ENCODE results near the gene PEMT.
"Not testable (repeated sequence)": the region's sequence is repeated elsewhere in the genome, so short reads cannot be mapped to it uniquely, and the experiment has no call there.

PEMT gene

DNA sequence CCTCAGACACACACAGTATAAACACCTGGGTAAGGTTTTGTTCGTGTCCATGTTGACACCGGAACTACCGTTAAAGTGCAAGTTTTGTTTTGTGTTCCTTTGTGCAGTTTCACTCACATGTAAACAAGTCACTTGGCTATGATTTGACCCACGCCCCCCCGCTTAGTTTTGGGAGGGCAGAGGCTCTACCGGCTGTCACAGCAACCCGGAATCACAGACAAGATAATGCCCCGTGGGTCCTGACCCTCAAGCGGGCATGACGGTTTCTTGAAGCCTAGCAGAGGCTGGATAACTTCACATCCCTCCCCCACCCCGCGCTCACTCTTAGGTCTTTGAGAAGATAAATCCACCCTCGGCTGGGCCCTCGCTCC is 97.0 kb downstream of the PEMT start:
- H3K9ac ChIP-seq (ENCODE audit: low read length) = peak overlapping the region; percentile 96
- H3K9me3 ChIP-seq (ENCODE audit: control insufficient read depth, low read length) = no peaks in the 10 kb centered on the region
- DNase-seq (ENCODE audit: low read depth) = peak; percentile 19
- peaks cover 24% of the 10 kb centered on the region for H3K4me1 ChIP-seq (ENCODE audit: control insufficient read depth, insufficient read depth, low read length)
- H3K36me3 ChIP-seq (ENCODE audit: control insufficient read depth, insufficient read depth, low read length, severe bottlenecking) = peaks cover 23% of the 10 kb centered on the region
- H3K4me3 ChIP-seq (ENCODE audit: low read length) = peak overlapping the region; percentile 95
- H3K27me3 ChIP-seq (replicated peaks; ENCODE audit: control insufficient read depth, insufficient read depth, low read length) = no peaks in the 10 kb centered on the region

DNA sequence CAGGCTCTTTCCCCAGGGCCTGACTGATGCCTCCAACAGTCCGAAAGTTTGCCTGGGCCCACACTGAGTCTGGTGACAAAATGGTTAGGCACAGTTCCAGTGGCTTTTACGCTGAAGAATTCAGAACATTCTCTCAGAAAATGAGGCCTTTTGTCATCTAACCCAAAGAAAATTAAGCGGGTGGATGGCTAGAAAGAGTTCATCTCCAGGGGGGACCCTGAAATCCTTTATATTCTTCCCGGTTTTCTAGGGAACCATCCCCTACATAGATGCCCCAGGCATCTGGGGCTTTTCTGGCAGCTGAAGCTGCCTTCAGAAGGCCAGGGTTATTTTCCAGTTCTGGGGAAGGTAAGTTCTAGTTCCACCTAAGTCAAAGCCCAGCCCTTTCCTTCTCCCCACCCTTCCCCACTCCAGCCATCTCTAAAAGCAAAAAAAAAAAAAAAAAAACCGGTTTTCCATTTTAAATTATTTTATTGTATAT is 97.5 kb downstream of the PEMT start:
- DNase-seq (ENCODE audit: low read depth) = no peak
- H3K4me3 ChIP-seq (ENCODE audit: low read length) = peak overlapping the region; percentile 95

DNA sequence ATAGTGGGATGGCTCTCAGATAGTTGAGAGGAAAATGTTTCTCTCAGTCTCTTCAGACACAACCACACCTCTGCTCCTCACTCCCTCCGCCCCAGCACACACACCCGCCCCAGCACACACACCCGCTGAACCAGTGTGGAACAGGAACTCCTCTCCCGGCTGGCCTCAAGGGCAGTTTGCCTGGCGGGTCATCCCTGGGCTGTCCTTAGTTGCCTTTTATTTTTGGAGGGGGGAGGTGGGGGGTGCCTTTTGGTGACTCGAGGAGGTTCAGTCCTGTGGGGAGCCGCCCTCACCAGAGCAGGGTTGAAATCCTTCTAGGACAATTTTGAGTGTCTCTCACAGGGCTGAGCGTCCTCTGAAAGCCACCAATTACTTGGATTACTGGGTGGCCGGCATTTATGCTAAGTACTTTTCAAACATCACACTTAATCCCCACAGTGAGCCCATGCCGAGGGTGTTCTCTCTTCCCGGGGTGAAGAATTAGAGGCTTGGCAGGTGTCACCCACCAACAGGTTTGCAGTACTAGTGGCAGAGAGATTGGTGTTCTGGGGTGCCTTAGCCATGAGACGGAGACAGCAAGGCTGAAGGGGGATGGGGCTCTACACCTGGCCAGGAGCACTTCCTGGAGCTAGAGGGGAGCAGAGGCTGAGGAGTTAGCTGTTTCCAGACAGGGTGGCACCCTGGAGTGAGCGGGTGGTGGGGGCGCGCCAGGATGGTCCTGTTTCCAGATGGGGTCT is 98.1 kb downstream of the PEMT start:
- Histone ChIP-seq H3K36me3 (ENCODE audit: control insufficient read depth, insufficient read depth, low read length, severe bottlenecking) (peaks cover 23% of the 10 kb centered on the region), H3K4me1 (ENCODE audit: control insufficient read depth, insufficient read depth, low read length) (peaks cover 24% of the 10 kb centered on the region), H3K27me3 (replicated peaks; ENCODE audit: control insufficient read depth, insufficient read depth, low read length) (no peaks in the 10 kb centered on the region), H3K9ac (ENCODE audit: low read length) (peak overlapping the region; percentile 96), H3K9me3 (ENCODE audit: control insufficient read depth, low read length) (no peaks in the 10 kb centered on the region), H3K4me3 (ENCODE audit: low read length) (peak overlapping the region; percentile 95)
- DNase-seq (ENCODE audit: low read depth) = no peak

More for the DNA sequence above, 97.5 kb downstream of the PEMT start:
- H3K27me3 ChIP-seq (replicated peaks; ENCODE audit: control insufficient read depth, insufficient read depth, low read length) = no peaks in the 10 kb centered on the region
- H3K4me1 ChIP-seq (ENCODE audit: control insufficient read depth, insufficient read depth, low read length) = peaks cover 24% of the 10 kb centered on the region
- no peaks in the 10 kb centered on the region for H3K9me3 ChIP-seq (ENCODE audit: control insufficient read depth, low read length)
- peaks cover 23% of the 10 kb centered on the region for H3K36me3 ChIP-seq (ENCODE audit: control insufficient read depth, insufficient read depth, low read length, severe bottlenecking)
- H3K9ac ChIP-seq (ENCODE audit: low read length) = peak overlapping the region; percentile 96

DNA sequence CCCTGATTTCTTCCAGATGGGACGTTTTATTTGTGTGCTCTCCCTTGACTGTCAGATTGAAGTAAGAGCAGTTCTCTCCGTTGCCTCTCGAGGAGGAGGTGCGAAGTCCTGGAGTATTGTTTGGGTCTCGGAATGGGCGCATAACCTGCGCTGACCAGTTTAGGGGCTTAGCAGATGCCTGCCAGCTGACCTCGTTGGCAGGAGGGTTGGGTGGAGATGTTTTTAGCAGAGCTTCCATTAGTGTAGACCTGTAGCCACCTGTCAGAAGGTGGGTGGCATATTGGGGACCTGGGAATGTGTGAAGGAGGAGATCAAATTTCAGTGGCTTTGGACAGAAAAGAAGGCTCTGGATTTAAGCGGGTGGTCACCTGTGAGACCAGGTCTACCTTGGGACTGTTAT is 98.9 kb downstream of the PEMT start:
- no peak for DNase-seq (ENCODE audit: low read depth)
- no peaks in the 10 kb centered on the region for H3K9me3 ChIP-seq (ENCODE audit: control insufficient read depth, low read length)
- peaks cover 30% of the 10 kb centered on the region for H3K36me3 ChIP-seq (ENCODE audit: control insufficient read depth, insufficient read depth, low read length, severe bottlenecking)
- no peaks in the 10 kb centered on the region for H3K27me3 ChIP-seq (replicated peaks; ENCODE audit: control insufficient read depth, insufficient read depth, low read length)
- peaks cover 23% of the 10 kb centered on the region for H3K4me1 ChIP-seq (ENCODE audit: control insufficient read depth, insufficient read depth, low read length)
- no peak overlapping the region for H3K4me3 ChIP-seq (ENCODE audit: low read length)
- H3K9ac ChIP-seq (ENCODE audit: low read length) = peak overlapping the region; percentile 96

DNA sequence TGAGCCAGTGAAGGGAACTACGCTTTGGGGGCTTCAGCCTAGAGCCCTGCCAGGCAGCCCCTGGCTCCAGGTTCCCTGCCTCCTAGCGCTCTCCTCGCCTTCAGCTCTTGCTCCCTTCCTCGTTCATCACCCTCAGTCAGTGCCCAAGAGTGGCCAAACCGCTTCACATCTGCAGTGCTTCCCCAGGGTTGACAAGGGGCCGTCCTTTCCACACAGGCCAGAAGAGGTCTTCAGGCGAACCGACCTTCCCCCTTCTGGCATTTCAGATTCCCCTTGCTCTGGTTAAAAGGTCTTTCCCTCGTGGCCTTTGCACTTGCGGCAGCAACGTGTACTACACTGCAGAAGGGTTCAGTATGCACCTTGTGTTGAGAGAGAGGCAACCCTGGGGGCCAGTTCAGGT is 99.4 kb downstream of the PEMT start:
- Histone ChIP-seq H3K4me1 (ENCODE audit: control insufficient read depth, insufficient read depth, low read length) (peaks cover 18% of the 10 kb centered on the region), H3K27me3 (replicated peaks; ENCODE audit: control insufficient read depth, insufficient read depth, low read length) (no peaks in the 10 kb centered on the region), H3K4me3 (ENCODE audit: low read length) (no peak overlapping the region), H3K9ac (ENCODE audit: low read length) (no peak overlapping the region), H3K9me3 (ENCODE audit: control insufficient read depth, low read length) (no peaks in the 10 kb centered on the region), H3K36me3 (ENCODE audit: control insufficient read depth, insufficient read depth, low read length, severe bottlenecking) (peaks cover 35% of the 10 kb centered on the region)
- DNase-seq (ENCODE audit: low read depth) = no peak

DNA sequence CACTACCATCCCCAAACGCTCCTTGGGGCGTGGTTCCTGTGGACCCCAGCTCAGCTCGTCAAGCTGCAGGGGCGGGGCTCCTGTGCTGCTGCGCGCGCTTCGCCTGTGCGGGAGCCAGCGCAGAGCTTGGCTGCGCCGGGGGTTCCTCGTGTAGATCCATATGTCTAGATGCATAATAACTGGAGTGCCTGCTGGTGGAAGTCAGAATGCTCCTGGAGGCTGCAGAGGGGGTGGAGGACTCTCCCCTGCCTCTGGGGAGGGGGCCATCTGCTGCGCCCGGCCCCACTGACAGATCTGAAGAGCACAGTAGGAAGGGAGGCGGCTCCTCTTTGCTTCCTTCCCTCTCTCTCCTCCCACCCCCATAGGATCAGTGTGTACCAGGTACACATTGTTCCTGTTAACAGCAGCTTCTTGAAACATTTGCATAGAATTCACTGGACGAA is 99.9 kb downstream of the PEMT start:
- no peaks in the 10 kb centered on the region for H3K9me3 ChIP-seq (ENCODE audit: control insufficient read depth, low read length)
- DNase-seq (ENCODE audit: low read depth) = no peak
- H3K4me3 ChIP-seq (ENCODE audit: low read length) = no peak overlapping the region
- no peaks in the 10 kb centered on the region for H3K27me3 ChIP-seq (replicated peaks; ENCODE audit: control insufficient read depth, insufficient read depth, low read length)
- H3K9ac ChIP-seq (ENCODE audit: low read length) = no peak overlapping the region
- peaks cover 16% of the 10 kb centered on the region for H3K4me1 ChIP-seq (ENCODE audit: control insufficient read depth, insufficient read depth, low read length)
- peaks cover 35% of the 10 kb centered on the region for H3K36me3 ChIP-seq (ENCODE audit: control insufficient read depth, insufficient read depth, low read length, severe bottlenecking)

DNA sequence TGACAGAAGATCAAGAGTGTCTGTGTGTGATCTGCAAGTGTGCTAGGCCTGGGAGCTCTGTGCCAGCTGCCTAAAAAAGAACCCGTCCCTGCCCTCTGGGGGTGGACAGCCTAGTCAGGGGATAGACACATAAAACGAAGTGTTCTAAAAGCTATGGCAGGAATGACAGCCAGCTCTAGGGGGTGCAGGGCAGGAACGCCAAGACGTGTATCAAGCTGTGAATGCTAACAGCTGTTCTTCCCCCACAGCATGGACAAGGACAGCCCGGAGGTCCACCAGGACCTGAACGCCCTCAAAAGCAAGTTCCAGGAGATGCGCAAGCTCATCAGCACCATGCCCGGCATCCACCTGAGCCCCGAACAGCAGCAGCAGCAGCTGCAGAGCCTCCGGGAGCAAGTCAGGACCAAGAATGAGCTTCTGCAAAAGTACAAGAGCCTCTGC is 100.5 kb downstream of the PEMT start:
- Histone ChIP-seq H3K9ac (ENCODE audit: low read length) (no peak overlapping the region), H3K4me3 (ENCODE audit: low read length) (no peak overlapping the region), H3K9me3 (ENCODE audit: control insufficient read depth, low read length) (no peaks in the 10 kb centered on the region), H3K4me1 (ENCODE audit: control insufficient read depth, insufficient read depth, low read length) (peaks cover 16% of the 10 kb centered on the region), H3K36me3 (ENCODE audit: control insufficient read depth, insufficient read depth, low read length, severe bottlenecking) (peaks cover 35% of the 10 kb centered on the region), H3K27me3 (replicated peaks; ENCODE audit: control insufficient read depth, insufficient read depth, low read length) (no peaks in the 10 kb centered on the region)
- no peak for DNase-seq (ENCODE audit: low read depth)

DNA sequence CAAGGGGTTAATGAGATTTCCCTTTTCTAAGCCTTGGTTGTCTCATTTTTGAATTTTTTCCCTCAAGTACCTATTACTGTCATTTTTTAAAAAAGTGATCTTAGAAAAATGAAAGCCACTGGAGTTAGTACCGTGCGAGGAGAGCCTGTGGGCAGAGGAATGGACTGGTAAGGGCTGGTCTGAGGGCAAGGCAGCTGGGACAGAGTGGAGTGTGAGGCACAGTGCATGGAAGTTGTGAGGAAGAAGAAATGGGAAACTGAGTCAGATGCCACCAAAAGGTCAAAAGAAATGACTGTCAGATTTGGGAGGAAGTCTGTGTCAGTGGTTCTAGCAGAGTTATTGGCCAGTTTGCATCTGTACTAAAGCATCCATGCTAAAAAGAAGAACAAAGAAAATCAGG is 103.5 kb downstream of the PEMT start:
- Histone ChIP-seq H3K9ac (ENCODE audit: low read length) (no peak overlapping the region), H3K27me3 (replicated peaks; ENCODE audit: control insufficient read depth, insufficient read depth, low read length) (no peaks in the 10 kb centered on the region), H3K4me1 (ENCODE audit: control insufficient read depth, insufficient read depth, low read length) (peaks cover 6% of the 10 kb centered on the region), H3K9me3 (ENCODE audit: control insufficient read depth, low read length) (no peaks in the 10 kb centered on the region), H3K4me3 (ENCODE audit: low read length) (no peak overlapping the region), H3K36me3 (ENCODE audit: control insufficient read depth, insufficient read depth, low read length, severe bottlenecking) (peaks cover 37% of the 10 kb centered on the region)
- no peak for DNase-seq (ENCODE audit: low read depth)

DNA sequence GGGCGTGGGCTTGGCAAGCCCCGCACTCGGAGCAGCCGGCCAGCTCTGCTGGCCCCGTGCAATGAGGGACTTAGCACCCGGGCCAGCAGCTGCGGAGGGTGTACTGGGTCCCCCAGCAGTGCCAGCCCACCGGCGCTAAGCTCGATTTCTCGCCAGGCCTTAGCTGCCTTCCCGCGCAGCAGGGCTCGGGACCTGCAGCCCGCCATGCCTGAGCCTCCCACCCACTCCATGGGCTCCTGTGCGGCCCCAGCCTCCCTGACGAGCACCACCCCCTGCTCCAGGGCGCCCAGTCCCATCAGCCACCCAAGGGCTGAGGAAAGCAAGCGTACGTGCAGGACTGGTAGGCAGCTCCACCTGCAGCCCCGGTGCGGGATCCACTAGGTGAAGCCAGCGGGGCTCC is 105.1 kb downstream of the PEMT start:
- not testable (repeated sequence) for DNase-seq (ENCODE audit: low read depth); H3K27me3 ChIP-seq (replicated peaks; ENCODE audit: control insufficient read depth, insufficient read depth, low read length); H3K9me3 ChIP-seq (ENCODE audit: control insufficient read depth, low read length); H3K9ac ChIP-seq (ENCODE audit: low read length); H3K4me3 ChIP-seq (ENCODE audit: low read length); H3K4me1 ChIP-seq (ENCODE audit: control insufficient read depth, insufficient read depth, low read length)
- H3K36me3 ChIP-seq (ENCODE audit: control insufficient read depth, insufficient read depth, low read length, severe bottlenecking) = peaks cover 26% of the 10 kb centered on the region

DNA sequence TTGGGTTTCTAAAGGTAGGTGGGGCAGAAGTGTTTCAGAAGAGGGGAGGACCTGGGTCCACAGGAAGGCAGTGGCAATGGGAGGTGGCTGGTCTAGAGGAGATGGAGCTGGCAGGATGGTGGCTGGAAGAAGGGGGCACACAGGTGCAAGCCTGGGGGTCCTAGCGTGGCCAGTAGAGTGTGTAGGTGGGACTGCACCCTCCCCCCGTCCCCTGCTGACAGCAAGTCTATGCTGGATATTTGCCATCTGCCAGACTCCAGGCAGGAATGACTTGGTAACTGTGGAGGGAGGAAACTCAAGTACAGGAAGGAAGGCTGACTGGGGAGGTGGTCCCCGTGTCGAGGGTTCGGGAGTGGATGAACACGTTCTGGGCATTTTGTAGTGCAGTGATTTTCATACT is 106.1 kb downstream of the PEMT start:
- peaks cover 19% of the 10 kb centered on the region for H3K36me3 ChIP-seq (ENCODE audit: control insufficient read depth, insufficient read depth, low read length, severe bottlenecking)
- DNase-seq (ENCODE audit: low read depth) = no peak

DNA sequence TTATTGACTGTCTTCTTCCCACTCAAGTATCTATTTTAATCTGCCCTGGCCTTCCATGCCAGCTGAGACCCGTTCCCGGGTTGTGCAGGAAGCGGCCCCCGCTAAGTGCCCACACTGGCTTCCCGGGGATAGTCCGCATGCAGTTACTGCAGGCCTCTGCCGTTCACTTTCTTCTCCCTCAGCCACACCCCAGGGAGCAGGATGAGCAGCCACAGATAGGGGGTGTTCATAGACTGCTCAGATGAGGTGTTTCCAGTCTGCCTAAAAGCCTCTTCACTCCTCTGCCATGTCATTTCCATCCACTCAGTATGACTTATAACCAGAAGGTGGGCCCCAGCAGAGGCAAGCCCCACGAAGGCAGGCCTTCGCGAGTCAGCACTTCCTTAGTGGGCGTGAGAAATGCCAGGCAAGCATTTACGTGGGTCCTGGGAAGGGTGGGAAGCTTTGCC is 107.0 kb downstream of the PEMT start:
- no peaks in the 10 kb centered on the region for H3K27me3 ChIP-seq (replicated peaks; ENCODE audit: control insufficient read depth, insufficient read depth, low read length)
- peaks cover 21% of the 10 kb centered on the region for H3K36me3 ChIP-seq (ENCODE audit: control insufficient read depth, insufficient read depth, low read length, severe bottlenecking)
- no peaks in the 10 kb centered on the region for H3K9me3 ChIP-seq (ENCODE audit: control insufficient read depth, low read length)
- peaks cover 4% of the 10 kb centered on the region for H3K4me1 ChIP-seq (ENCODE audit: control insufficient read depth, insufficient read depth, low read length)
- DNase-seq (ENCODE audit: low read depth) = no peak
- peak overlapping the region; percentile 6 for H3K9ac ChIP-seq (ENCODE audit: low read length)
- H3K4me3 ChIP-seq (ENCODE audit: low read length) = no peak overlapping the region

More for the DNA sequence above, 106.1 kb downstream of the PEMT start:
- no peaks in the 10 kb centered on the region for H3K9me3 ChIP-seq (ENCODE audit: control insufficient read depth, low read length)
- H3K27me3 ChIP-seq (replicated peaks; ENCODE audit: control insufficient read depth, insufficient read depth, low read length) = no peaks in the 10 kb centered on the region
- H3K9ac ChIP-seq (ENCODE audit: low read length) = no peak overlapping the region
- H3K4me3 ChIP-seq (ENCODE audit: low read length) = no peak overlapping the region
- peaks cover 4% of the 10 kb centered on the region for H3K4me1 ChIP-seq (ENCODE audit: control insufficient read depth, insufficient read depth, low read length)
